SH-SY5Y (cell line): ENCODE data around the gene TRIM7.

Source experiments
- GATA2 ChIP-seq: IDR thresholded peaks from 2 replicates; pipeline ENCODE4 v1.6.1; 2011; ENCODE audit warnings: mild to moderate bottlenecking, low read depth, low read length
- GATA3 ChIP-seq: IDR thresholded peaks from 2 replicates; pipeline ENCODE4 v1.6.1; 2011; ENCODE audit warnings: low read depth, mild to moderate bottlenecking, low read length, moderate library complexity

DNA sequence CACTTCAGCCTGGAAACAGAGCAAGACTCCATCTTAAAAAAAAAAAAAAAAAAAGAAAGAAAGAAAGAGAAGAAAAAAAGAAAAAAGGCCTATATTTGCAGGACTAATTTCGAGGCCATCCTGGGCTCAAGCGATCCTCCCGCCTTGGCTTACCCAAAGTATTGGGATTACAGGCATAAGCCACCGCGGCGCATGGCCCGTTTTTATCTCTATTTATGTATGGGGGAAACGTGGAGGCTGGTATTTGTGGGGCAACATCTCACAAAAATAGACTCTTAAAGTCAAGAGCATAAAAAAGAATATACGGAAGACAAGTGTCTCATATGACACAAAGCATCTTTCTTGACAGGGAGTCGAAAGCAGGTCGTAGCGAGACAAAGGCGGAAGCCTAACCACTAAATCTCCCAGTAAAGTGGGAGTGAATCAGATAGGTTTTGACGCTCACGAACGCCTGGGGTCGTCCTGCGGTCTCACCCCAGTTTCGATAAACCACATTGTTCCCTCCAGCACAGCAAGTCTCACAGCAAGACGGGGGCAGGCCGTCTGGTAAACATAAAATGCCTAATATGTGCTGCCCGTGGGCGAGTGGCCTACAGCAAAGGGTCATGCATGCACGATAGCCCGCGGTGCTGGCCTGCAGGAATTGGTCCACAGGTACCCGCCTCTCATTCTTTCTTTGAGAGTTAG is 16.3 kb upstream of the TRIM7 start:
- no peak for TF ChIP-seq GATA3
- TF ChIP-seq GATA2: no peak
